GM23338 (cell line): ENCODE measurements around the gene C1QTNF1. TPM values are rescaled to one million over a fixed set of nuclear protein-coding genes. Genes with fewer than 3 reads are reported as not detected.

Experiments used
- ATAC-seq: fragments of 200-7000 bp; cut with Tn5 transposase; 3 replicates; pipeline ENCODE4 v1.9.1; 2020
- DNase-seq: peaks from one replicate; pipeline ENCODE4 v3.0.0-alpha.2; 2015; ENCODE audit warnings: low spot score
- H2AFZ ChIP-seq: fragments of 200-600 bp; sonication (generic); 2 replicates; pipeline ENCODE4 v1.8.0; 2016; ENCODE audit warnings: antibody characterized with exemption, mild to moderate bottlenecking, moderate library complexity
- H3F3A ChIP-seq: fragments of 200-600 bp; sonication (generic); replicated peaks from 2 replicates; pipeline ENCODE4 v1.8.0; 2017; ENCODE audit warnings: antibody characterized with exemption, mixed run types, low read depth
- H3K27ac ChIP-seq: fragments of 200-600 bp; sonication (generic); 2 replicates; pipeline ENCODE4 v1.6.1; 2016; ENCODE audit warnings: low read depth
- H3K27me3 ChIP-seq: fragments of 200-600 bp; sonication (generic); 2 replicates; pipeline ENCODE4 v1.8.0; 2016; ENCODE audit warnings: mild to moderate bottlenecking, mixed run types, moderate library complexity; ENCODE audit not compliant: insufficient read depth
- H3K36me3 ChIP-seq: fragments of 200-600 bp; sonication (generic); 2 replicates; pipeline ENCODE4 v1.8.0; 2016; ENCODE audit warnings: mild to moderate bottlenecking; ENCODE audit not compliant: insufficient read depth
- H3K4me1 ChIP-seq: fragments of 200-600 bp; sonication (generic); 2 replicates; pipeline ENCODE4 v1.8.0; 2016; ENCODE audit warnings: mild to moderate bottlenecking, moderate library complexity; ENCODE audit not compliant: insufficient read depth
- H3K4me2 ChIP-seq: fragments of 200-600 bp; sonication (generic); 2 replicates; pipeline ENCODE4 v1.7.1; 2017; ENCODE audit warnings: mixed run types
- H3K4me3 ChIP-seq: fragments of 200-600 bp; sonication (generic); 2 replicates; pipeline ENCODE4 v1.6.1; 2016; ENCODE audit warnings: mixed run types
- H3K79me2 ChIP-seq: fragments of 200-600 bp; sonication (generic); replicated peaks from 2 replicates; pipeline ENCODE4 v1.8.0; 2017; ENCODE audit warnings: mild to moderate bottlenecking; ENCODE audit not compliant: insufficient read depth
- H3K9me2 ChIP-seq: fragments of 200-600 bp; sonication (generic); 2 replicates; pipeline ENCODE4 v1.8.0; 2017; ENCODE audit not compliant: insufficient read depth
- H4K20me1 ChIP-seq: fragments of 200-600 bp; sonication (generic); replicated peaks from 2 replicates; pipeline ENCODE4 v1.8.0; 2017; ENCODE audit warnings: mild to moderate bottlenecking; ENCODE audit not compliant: insufficient read depth
- H3K27ac Mint-ChIP-seq: 2 replicates; pipeline ENCODE4 v1.8.0; 2020; ENCODE audit warnings: inconsistent platforms, mild to moderate bottlenecking, moderate library complexity, mixed read lengths
- H3K27me3 Mint-ChIP-seq: 3 replicates; pipeline ENCODE4 v1.8.0; 2022; ENCODE audit warnings: low read depth, mild to moderate bottlenecking, moderate library complexity, mixed read lengths, inconsistent platforms; ENCODE audit not compliant: insufficient read depth, poor library complexity
- H3K36me3 Mint-ChIP-seq: 3 replicates; pipeline ENCODE4 v1.8.0; 2021; ENCODE audit warnings: low read depth, mild to moderate bottlenecking, inconsistent platforms, moderate library complexity, mixed read lengths
- H3K4me1 Mint-ChIP-seq: 3 replicates; pipeline ENCODE4 v1.8.0; 2020; ENCODE audit warnings: mild to moderate bottlenecking, inconsistent platforms, mixed read lengths
- H3K4me3 Mint-ChIP-seq: 3 replicates; pipeline ENCODE4 v1.8.0; 2021; ENCODE audit warnings: moderate library complexity, mild to moderate bottlenecking, inconsistent platforms, mixed read lengths
- H3K9me3 Mint-ChIP-seq: 3 replicates; pipeline ENCODE4 v1.8.0; 2020; ENCODE audit warnings: moderate library complexity, mild to moderate bottlenecking, inconsistent platforms, mixed read lengths
- POLR2AphosphoS5 ChIP-seq: IDR thresholded peaks from 2 replicates; pipeline ENCODE4 v1.6.1; 2016; ENCODE audit warnings: antibody characterized with exemption, low read depth
- STAT1 ChIP-seq: IDR thresholded peaks from one replicate; pipeline ENCODE4 v1.6.1; 2016; ENCODE audit warnings: antibody characterized with exemption; ENCODE audit not compliant: unreplicated experiment
- polyA plus RNA-seq: library from polyadenylated mRNA; unstranded; fragments of >200 nt; fragmentation: Nextera tagmentation; extraction: Ambion mirVana; gene quantifications from 2 replicates; pipeline ENCODE4 v1.2.1, GENCODE V29; 2016
- total RNA-seq: library from RNA; depleted of rRNA; stranded (reverse); fragments of >200 nt; shearing (Covaris generic); gene quantifications from 2 replicates; pipeline ENCODE4 v1.2.3, GENCODE V29; 2014
- TF ChIP-seq, protein P1 (sequence below), 2 experiments: fragments of 200-600 bp in 1 of 2; sonication (generic) in 1 of 2; conservative IDR thresholded peaks; 2 replicates each; pipeline versions ENCODE4 v1.5.1 to v1.6.1; 2016 to 2017; ENCODE audit warnings: antibody characterized with exemption in 2 of 2, low read depth in 2 of 2, mild to moderate bottlenecking in 2 of 2, moderate library complexity in 1 of 2
- TF ChIP-seq, protein P2 (sequence below): IDR thresholded peaks from one replicate; pipeline ENCODE4 v1.6.1; 2018; ENCODE audit warnings: antibody characterized with exemption; ENCODE audit not compliant: unreplicated experiment

The C1QTNF1 gene
- total and polyA plus RNA-seq, 2 experiments from 2014 or later, result 1.1 to 1.9 TPM

DNA sequence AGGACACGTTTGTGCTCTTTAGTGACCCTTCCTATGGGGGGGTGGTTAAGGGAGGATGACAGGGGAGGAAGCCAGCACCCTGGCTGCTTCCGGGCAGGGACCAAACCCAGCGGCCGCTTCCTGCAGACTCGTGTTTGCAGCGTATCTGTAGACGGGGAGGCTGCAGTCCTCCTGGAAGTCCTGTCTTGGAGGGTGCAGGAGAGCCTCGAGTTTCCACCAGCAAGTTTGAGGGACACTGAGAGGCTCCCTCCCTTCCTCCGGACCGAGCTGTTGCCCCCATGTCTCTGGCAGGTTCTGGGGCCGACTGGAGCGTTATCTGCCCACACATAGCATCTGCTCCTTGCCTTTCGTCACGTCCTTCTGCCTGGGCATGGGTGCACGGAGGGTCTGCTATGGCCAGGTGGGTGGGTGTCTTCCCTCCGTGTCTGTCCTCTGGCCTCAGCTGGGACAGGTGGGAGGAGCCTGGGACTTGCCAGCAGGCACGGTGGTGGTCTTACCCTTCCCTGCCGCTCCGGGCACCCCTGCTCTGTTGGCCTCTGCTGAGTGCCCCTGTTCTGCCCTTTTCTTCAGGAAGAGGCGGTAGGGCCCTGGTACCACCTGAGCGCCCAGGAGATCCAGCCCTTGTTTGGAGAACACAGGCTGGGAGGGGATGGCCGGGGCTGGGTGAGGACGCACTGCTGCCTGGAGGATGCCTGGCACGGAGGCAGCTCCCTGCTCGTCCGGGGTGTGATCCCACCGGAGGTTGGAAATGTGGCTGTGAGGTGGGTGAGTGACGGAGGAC is 59.4 kb downstream of the C1QTNF1 start:
- H3K36me3 Mint-ChIP-seq, result peaks cover 40% of the 10 kb centered on the region
- H3K4me1 ChIP-seq, result no peaks in the 10 kb centered on the region
- H3K4me1 Mint-ChIP-seq, result no peaks in the 10 kb centered on the region
- H3K9me3 Mint-ChIP-seq, result peaks cover 4% of the 10 kb centered on the region; the same call in 1 of the 3 replicates
- H3K9me2 ChIP-seq, result no peaks in the 10 kb centered on the region
- H3F3A ChIP-seq, result no peaks in the 10 kb centered on the region
- no peak overlapping the region for H3K27ac ChIP-seq
- TF ChIP-seq, protein P1, sequence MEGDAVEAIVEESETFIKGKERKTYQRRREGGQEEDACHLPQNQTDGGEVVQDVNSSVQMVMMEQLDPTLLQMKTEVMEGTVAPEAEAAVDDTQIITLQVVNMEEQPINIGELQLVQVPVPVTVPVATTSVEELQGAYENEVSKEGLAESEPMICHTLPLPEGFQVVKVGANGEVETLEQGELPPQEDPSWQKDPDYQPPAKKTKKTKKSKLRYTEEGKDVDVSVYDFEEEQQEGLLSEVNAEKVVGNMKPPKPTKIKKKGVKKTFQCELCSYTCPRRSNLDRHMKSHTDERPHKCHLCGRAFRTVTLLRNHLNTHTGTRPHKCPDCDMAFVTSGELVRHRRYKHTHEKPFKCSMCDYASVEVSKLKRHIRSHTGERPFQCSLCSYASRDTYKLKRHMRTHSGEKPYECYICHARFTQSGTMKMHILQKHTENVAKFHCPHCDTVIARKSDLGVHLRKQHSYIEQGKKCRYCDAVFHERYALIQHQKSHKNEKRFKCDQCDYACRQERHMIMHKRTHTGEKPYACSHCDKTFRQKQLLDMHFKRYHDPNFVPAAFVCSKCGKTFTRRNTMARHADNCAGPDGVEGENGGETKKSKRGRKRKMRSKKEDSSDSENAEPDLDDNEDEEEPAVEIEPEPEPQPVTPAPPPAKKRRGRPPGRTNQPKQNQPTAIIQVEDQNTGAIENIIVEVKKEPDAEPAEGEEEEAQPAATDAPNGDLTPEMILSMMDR (conservative IDR thresholded peaks at IDR 0.05; ENCODE audit: low read depth in 2 of 2), result no peak
- TF ChIP-seq POLR2AphosphoS5 (no peak), STAT1 (no peak)
- ATAC-seq (no peak), DNase-seq (no peak)
- H3K27ac Mint-ChIP-seq, result no peak overlapping the region
- no peaks in the 10 kb centered on the region for H4K20me1 ChIP-seq
- no peak overlapping the region for H3K4me3 Mint-ChIP-seq
- no peak overlapping the region for H3K4me3 ChIP-seq
- H3K4me2 ChIP-seq, result no peak overlapping the region
- no peaks in the 10 kb centered on the region for H3K79me2 ChIP-seq
- no peaks in the 10 kb centered on the region for H3K27me3 ChIP-seq
- no peak overlapping the region for H2AFZ ChIP-seq
- peaks cover 3% of the 10 kb centered on the region; the same call in 1 of the 2 replicates for H3K36me3 ChIP-seq
- peaks cover 10% of the 10 kb centered on the region for H3K27me3 Mint-ChIP-seq

DNA sequence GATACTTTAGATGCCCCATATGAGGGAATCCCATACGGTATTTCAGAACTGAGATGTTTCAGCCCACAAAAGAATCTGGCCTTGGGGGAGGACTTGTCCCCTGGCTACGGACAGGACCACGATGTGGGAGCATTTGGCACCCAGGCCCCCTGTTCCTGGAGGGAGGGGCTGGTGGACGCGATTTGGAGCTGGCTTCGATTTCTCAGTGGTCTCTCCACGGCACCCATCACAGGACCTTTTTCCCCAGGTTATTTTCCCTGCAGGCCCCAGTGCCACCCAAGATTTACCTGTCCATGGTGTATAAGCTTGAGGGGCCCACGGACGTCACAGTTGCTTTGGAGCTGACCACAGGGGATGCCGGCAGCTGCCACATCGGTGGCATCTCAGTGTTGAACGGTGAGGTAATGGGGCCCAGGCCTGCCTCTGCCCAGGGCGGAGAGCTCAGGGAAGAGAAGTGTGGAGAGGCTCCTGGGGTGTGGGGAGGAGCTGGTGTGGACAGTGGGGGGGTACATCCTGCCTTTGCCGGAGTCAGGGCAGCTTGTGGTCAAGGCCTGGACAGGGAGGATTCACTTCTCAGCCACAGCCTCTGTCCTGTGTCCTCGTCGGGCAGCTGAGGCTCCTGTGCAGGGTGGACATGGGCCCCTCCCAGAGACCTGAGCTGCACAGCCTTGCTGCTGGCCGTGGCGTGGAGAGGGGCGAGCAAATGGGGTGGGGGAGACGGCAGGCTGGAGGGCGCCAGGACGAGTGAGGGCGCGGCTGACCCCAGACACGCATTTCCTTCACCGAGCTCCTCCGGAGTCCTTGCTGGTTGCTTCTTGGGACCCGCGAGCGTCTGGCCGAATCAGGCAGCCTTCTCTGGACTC is 60.6 kb downstream of the C1QTNF1 start:
- no peak overlapping the region for H3K4me3 ChIP-seq
- H3K79me2 ChIP-seq, result no peaks in the 10 kb centered on the region
- Mint-ChIP-seq H3K9me3 (peaks cover 4% of the 10 kb centered on the region; the same call in 1 of the 3 replicates), H3K4me1 (no peaks in the 10 kb centered on the region), H3K36me3 (peaks cover 35% of the 10 kb centered on the region), H3K4me3 (no peak overlapping the region), H3K27ac (no peak overlapping the region), H3K27me3 (peaks cover 10% of the 10 kb centered on the region)
- DNase-seq (no peak), ATAC-seq (no peak)
- H3K4me1 ChIP-seq, result no peaks in the 10 kb centered on the region
- H3K27me3 ChIP-seq, result no peaks in the 10 kb centered on the region
- peaks cover 3% of the 10 kb centered on the region; the same call in 1 of the 2 replicates for H3K36me3 ChIP-seq
- no peak overlapping the region for H3K4me2 ChIP-seq
- H3K27ac ChIP-seq, result no peak overlapping the region
- TF ChIP-seq, protein P2, sequence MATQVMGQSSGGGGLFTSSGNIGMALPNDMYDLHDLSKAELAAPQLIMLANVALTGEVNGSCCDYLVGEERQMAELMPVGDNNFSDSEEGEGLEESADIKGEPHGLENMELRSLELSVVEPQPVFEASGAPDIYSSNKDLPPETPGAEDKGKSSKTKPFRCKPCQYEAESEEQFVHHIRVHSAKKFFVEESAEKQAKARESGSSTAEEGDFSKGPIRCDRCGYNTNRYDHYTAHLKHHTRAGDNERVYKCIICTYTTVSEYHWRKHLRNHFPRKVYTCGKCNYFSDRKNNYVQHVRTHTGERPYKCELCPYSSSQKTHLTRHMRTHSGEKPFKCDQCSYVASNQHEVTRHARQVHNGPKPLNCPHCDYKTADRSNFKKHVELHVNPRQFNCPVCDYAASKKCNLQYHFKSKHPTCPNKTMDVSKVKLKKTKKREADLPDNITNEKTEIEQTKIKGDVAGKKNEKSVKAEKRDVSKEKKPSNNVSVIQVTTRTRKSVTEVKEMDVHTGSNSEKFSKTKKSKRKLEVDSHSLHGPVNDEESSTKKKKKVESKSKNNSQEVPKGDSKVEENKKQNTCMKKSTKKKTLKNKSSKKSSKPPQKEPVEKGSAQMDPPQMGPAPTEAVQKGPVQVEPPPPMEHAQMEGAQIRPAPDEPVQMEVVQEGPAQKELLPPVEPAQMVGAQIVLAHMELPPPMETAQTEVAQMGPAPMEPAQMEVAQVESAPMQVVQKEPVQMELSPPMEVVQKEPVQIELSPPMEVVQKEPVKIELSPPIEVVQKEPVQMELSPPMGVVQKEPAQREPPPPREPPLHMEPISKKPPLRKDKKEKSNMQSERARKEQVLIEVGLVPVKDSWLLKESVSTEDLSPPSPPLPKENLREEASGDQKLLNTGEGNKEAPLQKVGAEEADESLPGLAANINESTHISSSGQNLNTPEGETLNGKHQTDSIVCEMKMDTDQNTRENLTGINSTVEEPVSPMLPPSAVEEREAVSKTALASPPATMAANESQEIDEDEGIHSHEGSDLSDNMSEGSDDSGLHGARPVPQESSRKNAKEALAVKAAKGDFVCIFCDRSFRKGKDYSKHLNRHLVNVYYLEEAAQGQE, result no peak
- no peak overlapping the region for H2AFZ ChIP-seq
- no peaks in the 10 kb centered on the region for H4K20me1 ChIP-seq
- H3F3A ChIP-seq, result no peaks in the 10 kb centered on the region
- H3K9me2 ChIP-seq, result no peaks in the 10 kb centered on the region
